CD1c-positive myeloid dendritic cell (primary cell): ENCODE results near the gene CIC.
A peak's percentile ranks its signal among the peaks of the same experiment; 100 is the strongest.

Experiments used
- DNase-seq: peaks from one replicate; pipeline ENCODE4 v3.0.0-alpha.2; 2016; ENCODE audit errors: extremely low spot score

Gene CIC

DNA sequence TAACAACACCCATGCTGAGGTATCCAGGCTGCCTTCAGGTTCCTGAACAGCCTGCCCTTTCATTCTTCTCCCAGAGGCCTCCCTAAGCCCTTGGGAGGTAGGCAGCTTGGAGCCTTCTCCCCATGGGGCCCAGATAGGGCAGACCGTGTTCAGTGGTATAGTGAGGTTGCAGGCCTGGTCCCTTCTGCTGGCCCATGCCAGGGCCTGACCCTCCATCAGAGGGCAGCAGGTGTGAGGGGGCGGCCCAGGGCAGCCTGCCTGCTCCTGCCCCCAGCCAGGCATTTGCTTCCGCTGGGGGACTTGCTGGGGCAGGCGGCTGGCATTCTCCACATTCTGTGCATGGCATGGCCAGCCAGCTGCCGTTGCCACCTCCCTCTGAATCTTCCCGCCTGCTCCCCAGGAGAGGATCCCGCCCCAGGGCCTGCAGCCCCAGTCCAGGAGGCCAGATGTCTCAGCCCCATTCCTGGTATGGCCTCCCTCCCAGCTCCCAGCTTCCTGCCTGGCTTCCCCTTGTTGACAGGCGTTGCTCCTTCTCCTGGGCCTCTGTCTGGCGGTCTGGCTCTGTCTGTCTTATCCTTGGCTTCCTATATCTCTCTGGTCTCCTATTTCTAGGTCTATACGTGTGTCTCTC is 8.9 kb downstream of the CIC start:
- no peak for DNase-seq

DNA sequence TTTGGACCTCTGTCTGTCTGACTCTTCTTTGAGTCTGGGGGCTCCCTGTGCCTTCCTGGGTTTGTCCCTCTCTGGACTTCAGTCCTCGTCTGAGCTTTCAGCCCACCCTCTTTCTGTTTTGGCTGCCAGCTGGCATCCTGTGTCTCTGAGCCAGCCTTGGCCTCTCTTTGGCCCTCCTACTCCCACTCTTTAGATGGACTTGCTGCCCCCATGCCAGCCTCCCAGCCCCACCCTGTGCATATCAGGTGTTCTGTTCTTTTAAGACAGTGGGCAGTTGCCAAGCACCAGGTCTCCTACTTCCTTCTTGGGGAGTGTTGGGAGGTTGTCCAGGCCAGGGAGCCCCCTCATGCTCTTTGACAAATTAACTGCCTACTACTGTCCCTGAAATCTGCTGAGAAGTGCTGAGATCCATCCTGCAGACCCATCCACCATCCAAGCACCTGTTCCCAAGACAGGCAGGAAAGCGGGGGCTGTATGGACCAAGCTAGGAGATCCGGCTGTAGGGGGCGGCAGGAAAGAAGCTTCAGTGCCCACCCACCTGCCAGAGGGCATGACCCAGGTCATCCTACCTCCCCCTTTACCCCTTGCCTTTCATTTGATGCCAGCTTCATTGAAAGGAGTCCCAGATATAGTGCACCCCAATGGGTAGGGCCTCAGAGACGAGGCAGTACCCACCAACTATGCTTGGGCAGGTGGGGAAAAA is 9.6 kb downstream of the CIC start:
- DNase-seq, result no peak

GRCh38 chr19:42279155-42279901 is 10.3 kb downstream of the CIC start:
- DNase-seq, result no peak

DNA sequence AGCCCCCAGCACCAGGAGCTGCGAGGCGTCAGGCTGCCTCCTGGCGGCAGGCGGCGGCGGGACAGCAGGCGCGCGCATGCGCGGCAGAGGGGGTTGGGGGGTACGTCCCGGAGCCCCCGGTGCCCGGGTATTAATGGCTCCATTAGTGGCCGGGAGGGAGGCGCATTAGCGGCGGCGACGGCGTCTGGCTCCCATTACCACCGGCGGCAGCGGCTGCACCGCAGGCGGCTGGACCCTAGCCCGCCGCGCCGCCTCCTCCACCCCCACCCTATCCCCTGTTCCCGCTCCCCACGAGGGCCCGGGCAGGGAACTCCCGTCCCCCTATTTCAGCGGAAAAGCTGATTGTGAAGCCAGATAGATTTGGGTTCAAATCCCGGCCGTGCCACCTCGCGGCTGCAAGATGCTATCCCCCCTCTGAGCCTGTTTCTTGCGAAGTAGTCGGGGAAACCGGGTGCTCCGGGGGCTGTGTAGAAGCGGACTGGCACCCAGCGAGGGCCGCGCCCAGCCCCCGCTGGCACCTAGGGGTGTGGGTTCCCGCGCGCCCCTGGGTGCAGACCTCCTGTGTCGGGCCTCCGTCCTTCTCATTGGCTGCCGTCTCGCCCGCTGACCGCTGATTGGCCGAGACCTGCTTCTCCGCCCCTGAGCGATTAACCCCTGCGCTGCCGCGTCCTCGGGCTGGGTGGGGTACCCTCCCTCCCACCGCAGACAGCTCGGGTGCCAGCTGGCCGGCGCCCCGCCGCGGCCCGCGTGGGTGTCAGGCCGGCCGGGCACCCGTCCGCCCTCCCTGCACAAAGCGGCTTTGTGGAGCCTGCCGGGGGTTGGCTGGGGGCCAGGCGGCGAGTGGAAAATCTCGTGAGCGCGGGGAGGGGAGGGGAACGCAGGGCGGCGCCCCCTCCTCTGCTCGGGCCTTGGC is 11.1 kb downstream of the CIC start:
- peak; percentile 80 for DNase-seq

DNA sequence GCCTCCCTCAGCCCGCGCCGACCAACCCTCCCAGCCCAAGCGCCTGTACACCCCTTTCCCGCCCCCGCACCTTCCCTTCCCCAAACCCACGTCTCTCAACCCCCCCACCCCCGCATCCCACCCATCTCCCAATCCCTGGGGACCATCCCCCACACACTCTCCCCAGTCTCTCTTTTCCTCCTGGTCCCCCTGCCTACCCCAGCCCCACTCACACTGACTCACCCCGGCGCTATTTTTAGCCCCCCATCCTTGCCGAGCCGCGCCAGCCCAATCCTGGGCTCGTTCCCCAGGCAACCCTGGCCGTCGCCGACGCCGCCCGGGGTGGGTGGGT is 11.7 kb downstream of the CIC start:
- DNase-seq, result peak; percentile 33

- no peak for DNase-seq
Observed at GRCh38 chr19:42281146-42281826, 12.2 kb downstream of the CIC start.

- peak; percentile 30 for DNase-seq
Observed at GRCh38 chr19:42281827-42282762, 13.0 kb downstream of the CIC start.

- no peak for DNase-seq
Observed at GRCh38 chr19:42282819-42283187, 13.8 kb downstream of the CIC start.

- DNase-seq, result peak; percentile 98
Observed at GRCh38 chr19:42283188-42284065, 14.4 kb downstream of the CIC start.

DNA sequence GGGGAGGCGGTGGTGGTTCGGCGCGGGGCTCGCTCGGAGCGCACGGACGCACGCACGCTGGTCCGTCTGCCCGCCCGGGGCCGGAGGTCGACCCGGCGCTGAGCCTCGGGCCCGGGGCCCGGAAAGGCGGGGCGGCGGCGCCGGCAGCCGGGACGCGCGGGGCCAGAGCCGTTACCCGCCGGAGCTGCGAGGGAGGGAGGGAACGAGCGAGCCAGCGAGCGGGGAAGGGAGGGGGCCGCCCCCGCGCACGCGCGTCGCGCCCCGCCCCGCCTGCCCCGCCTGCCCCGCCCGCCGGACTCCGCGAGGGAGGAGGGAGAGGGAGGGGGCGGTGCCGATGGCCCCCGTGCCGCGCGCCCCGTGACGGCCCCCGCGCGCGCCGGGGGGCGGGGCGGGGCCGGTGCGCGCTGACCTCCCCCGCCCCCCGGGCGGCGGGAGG is 15.0 kb downstream of the CIC start:
- DNase-seq, result peak; percentile 88

DNA sequence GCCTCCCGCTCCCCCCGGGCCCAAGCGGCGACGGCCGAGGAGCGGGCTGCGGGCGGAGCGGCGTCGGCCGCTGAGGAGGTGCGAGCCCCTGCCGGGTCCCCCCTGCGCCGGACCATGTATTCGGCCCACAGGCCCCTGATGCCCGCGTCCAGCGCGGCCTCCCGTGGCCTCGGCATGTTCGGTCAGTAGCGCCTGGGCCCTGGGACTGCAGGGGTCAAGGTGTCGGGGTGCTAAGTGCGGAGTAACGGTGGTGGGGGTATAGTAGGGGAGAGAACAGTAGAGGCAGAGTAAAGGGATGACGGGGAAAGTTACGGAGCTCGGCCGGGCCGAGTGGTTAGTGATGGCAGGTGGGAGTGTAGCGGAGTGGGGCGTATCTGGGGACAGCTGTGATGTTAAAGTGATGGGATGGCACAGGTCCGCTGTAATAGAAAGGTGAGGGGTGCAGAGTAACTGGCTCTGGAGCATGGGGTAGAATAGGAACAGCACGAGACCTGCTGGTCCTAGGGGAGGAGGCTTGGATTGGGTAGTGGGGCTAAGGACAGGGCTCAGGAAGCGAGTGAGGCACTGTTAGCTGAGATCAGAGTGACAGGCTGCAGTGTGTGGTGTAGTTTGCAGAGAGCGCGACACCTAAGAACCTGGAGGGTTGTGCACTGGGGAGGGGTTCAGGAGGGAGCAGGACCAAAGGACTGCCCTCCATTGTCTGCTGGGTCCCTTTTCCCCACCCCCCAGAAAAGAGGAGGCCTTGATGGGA is 15.7 kb downstream of the CIC start:
- no peak for DNase-seq

DNA sequence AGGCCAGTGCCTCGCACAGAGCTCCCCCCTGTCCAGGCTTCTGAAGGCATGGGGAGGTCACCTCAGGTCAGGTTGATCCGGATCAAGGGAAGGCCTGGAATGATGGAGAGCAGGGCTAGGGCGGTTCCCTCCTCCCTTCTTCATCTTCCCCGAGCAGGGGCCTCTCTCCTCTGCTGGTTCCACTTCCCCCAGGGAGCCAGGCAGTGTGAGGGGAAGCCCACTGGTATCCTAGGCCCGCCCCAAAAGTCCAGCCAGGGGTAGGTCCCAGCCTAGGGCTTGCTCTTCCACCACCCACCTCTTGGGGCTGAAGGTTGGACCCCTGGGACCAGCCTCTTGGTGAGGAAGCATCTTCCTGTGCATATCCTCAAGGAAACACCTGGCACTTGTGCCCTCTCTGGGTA is 16.5 kb downstream of the CIC start:
- peak; percentile 49 for DNase-seq

DNA sequence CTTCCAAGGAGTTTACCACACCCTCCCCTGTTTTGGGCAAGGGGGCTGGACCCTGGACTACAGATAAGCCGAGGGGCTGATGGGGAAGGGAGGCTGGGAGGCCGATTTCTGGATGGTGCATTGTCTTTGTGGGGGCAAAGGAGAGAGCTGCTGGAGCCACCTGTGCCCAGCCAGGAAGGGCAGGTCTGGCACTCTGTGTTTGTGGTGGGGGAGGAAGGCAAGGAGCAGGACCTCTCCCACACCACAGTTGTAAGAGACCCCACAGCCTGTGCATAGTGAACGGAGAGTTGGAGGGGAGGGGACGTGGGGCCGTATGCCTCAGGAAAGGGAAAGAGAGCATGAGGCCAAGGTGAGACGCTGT is 16.9 kb downstream of the CIC start:
- DNase-seq, result no peak

GRCh38 chr19:42286349-42287016 is 17.4 kb downstream of the CIC start:
- DNase-seq, result peak; percentile 45

DNA sequence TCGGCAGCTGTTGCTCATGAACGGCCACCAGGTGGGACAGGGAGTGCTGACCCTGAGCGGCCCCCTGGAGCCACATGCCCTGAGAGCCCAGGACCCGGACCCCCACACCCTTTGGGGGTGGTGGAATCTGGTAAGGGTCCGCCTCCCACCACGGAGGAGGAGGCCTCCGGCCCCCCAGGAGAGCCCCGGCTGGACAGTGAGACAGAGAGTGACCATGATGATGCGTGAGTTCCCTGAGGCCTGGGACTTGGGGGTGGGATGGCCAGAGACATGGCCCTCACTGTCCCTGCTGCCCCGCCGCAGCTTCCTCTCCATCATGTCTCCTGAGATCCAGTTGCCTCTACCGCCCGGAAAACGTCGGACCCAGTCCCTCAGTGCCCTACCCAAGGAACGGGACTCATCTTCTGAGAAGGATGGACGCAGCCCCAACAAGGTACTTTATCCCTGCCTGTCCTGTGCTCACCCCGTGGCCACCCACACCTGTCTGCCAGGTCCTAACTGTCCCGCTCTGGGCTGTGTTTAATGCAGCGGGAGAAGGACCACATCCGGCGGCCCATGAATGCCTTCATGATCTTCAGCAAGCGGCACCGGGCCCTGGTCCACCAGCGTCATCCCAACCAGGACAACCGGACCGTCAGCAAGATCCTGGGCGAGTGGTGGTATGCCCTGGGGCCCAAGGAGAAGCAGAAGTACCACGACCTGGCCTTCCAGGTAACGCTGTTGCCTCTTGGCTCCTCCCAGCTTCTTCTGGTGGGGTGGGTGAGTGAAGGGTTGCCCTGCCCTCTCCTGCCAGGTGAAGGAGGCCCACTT is 18.2 kb downstream of the CIC start:
- no peak for DNase-seq

DNA sequence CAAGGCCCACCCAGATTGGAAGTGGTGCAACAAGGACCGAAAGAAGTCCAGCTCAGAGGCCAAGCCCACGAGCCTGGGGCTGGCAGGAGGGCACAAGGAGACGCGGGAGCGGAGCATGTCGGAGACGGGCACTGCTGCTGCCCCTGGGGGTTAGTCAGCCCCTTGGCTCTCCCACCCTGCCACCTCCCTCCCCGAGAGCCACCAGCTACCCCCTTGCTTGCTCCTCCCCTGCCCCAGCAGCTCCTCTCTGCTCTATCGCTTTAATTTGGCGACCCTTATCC is 18.7 kb downstream of the CIC start:
- DNase-seq, result no peak

DNA sequence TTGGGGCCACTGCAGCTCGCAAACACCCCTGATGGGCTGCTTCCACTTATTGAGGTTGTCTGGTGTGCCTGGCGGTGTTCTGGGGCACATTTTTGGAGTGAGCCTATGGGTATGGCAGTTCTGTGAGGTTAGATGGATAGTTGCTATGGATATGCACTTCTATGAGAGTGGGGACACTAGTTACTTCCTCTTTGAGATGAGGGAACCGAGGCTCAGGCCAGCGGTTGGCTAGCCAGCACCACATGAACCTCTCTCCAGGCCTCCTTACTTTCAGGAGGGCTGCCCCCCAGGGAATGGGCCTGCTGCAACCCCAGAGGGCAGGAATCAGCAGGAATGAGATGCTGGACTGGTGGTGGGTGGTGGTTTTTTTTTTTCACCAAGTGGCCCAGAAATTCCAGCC is 19.3 kb downstream of the CIC start:
- peak; percentile 49 for DNase-seq
